Suppressor macrophage (primary cell): ENCODE results near the gene FBXL4.

Experiments used
- DNase-seq, 4 experiments: peaks; one replicate each; pipeline ENCODE4 v3.0.0-alpha.2; 2020 to 2022

The FBXL4 gene

GRCh38 chr6:98877250-98877649, 70.5 kb downstream of the FBXL4 start:
- DNase-seq = no peak

GRCh38 chr6:98875375-98875774, 72.4 kb downstream of the FBXL4 start:
- DNase-seq = no peak

DNA sequence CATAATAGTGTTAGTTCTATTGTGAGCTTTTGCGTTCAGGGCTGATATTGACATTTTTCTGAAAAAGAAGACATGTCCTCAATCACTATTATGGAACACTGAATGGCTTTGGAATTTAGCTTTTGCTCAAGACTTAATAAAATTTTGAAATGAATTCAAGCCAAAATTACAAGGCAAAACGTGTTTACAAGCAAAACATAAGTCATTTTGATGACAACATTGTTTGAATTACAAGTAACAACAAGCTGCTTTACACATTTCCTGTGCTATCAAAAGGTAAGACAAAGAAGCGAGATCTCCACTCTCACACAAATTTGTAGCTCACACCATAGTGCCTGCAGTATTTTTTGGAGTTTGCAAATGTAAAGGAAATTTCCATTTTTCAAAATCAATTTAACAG, 75.9 kb downstream of the FBXL4 start:
- DNase-seq = no peak

DNA sequence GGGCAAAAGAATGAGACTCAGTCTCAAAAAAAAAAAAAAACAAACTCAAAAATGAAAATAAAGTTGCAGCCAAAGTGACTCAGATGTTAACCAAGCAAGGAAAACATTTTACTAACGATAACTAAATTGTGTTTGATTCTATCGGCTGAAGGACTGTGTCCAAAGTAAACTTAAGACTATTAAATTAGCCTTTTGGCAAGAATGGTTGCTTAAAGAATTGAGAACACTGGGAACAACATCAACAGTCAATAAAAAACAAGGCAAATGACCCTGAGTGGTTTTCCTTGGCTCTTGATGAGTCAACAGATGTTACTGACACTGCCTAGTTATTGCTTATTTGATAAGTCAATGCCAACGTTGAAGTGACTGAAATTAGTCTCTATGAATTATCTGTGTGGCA, 76.7 kb downstream of the FBXL4 start:
- no peak for DNase-seq

GRCh38 chr6:98864497-98864896, 83.2 kb downstream of the FBXL4 start:
- no peak for DNase-seq

GRCh38 chr6:98848539-98849242, 99.1 kb downstream of the FBXL4 start:
- no peak for DNase-seq

GRCh38 chr6:98847779-98848538, 99.8 kb downstream of the FBXL4 start:
- peak in 1 of 4 experiments; percentile 22 for DNase-seq

DNA sequence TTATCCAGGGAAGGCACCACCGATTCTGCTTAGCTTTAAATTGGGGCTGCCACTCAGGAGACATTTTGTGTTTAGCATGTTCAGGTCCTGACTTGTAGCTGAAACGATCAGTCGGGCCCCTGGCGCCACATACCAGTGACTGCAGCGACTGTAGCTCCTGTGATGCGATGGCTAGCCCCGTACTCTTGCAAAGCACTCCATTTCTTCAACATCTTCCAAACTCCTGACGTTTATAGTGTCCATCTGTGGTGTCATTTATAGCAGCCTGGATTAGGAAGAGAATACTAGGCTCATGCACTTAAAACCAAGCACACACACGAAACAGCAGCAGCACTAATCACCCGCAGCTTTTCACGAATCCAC, 100.3 kb downstream of the FBXL4 start:
- DNase-seq = no peak

DNA sequence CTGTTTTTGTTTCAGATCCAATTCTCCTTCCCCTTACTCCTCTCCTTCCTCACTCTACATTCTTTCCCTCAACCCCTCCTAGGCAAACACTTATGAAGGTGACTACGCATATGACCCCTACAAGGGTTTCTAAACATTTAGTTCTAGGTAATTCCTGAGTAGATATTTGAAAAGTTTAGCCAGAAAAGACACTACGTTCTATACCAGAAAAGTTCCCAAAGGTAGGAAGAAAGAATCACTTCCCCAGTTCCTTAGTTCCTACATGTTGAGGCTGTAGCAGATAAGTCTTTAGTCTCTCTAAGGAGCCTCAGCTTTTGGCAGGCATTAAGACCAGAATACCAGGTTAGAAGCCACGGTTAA, 101.7 kb downstream of the FBXL4 start:
- DNase-seq = no peak

GRCh38 chr6:98845211-98846020, 102.3 kb downstream of the FBXL4 start:
- DNase-seq = peak; percentile 71 to 84 (median 77)

DNA sequence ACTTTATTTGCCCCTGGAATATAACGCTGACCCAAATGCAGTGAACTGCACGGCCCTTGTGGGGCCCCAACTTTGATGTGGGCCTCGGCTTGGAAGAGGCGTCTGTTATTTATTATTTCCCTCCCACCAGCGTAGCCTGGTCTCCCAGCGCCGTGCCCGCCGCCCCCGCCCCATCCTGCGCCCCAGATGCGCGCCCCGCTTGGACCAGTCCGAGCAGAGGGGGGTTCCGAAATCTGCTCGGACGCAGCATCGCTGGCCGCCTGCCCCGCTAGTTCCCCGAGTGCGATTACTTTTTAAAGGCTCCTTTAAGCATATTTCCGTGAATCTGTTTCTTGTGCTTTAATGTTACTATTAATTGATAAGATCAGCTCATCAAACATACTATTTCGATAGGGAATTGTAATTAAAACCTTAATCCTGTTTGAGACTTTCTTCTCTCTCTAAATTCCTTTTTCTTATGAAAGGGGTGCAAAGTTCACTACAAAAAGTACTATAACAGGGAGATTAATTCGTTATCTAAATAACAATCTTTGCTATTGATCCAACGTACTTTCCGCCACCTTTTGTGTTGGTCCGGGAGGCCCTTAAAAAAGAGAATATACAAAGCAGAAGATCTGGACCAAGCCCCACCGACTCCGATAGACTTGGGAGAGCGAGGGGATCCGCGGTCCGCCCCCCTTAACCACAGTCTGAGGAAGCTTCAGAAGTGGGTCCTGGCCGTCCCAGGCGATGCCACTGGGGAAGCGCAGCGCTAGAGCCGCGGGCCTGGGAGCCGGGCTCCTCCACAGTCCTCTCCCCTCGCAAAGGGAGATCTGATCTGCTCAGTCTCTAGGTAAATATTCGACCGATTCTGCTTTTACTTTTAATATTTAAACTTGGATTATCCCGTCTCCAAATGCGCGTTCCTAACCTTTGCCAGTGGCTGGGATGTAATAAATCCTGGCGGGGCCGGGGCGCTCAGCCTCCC, 103.2 kb downstream of the FBXL4 start:
- no peak for DNase-seq

- DNase-seq = no peak
These were observed 104.2 kb downstream of the FBXL4 start for GRCh38 chr6:98843271-98844243.

DNA sequence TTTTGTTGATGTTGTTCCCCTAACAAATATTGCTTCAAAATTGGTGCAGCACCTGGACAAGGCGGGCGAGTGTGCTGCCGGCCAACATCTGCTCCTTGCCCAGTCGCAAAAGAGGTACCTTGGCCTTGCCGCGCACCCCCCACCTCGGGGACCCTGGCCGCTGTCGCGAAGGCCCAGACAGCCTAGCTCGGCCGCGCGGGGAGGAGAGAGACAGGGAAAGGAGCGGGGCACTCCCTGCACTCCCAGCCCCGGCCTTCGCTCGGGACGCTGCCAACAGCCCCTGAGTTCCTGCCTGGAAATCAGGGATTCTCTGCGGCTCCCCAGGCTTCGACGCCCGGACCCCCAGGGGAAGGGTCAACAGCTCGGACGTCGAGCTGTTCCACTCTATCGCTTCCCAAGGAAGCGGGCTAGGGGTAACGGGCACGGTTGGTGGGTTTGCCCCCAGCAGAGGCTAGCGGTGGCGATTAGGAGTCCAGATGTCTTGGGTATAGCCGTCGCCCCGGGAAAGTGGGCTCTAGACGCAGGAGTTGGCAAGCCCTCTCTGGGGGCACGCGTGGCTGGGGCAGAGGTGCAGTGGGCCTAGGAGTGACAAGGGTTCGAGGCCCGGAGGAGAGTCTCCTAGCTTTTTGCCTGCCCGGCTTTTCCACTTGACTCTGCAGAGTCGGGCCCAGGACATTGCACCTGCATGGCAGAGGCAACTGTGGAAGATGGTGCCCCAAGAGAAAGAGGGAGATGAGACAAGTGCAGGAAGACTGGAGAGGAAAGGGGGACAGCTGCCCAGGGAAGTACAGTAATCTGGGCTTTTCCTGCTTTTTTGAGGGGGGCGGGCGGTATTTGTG, 105.2 kb downstream of the FBXL4 start:
- DNase-seq = no peak

DNA sequence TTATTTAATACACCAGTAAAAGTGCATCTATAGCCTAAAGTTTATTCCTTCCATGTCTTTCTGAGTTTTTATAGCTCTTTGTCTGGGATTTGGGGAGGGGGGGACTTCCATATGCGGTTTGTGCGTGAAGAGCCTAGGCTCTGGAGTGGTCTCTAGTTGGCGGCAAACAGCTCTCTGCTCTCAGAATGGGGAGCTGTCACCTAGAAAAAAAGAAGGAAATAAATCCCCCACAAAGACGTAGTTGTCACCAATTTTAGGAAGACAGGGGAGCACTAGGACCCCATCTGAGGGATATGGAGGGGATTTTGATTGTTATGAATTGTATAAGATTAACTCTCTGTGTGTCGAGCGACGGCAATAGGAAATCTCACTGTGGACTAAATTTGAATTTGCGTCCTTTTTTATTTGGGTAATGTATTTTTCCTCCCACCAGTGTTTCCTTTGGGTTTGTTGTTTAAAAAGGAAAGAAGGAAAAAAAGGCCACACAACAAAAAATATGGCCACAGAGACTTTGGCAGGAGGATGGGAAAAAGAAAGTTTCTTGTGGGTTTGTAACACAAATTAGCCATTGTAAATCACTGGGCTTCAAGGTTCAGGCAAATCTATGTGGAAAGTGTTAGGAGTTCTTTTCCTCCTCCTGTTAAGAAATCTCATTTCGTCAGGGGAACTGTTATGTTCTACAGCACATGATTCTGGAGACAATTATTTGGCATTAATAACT, 106.0 kb downstream of the FBXL4 start:
- DNase-seq = no peak

DNA sequence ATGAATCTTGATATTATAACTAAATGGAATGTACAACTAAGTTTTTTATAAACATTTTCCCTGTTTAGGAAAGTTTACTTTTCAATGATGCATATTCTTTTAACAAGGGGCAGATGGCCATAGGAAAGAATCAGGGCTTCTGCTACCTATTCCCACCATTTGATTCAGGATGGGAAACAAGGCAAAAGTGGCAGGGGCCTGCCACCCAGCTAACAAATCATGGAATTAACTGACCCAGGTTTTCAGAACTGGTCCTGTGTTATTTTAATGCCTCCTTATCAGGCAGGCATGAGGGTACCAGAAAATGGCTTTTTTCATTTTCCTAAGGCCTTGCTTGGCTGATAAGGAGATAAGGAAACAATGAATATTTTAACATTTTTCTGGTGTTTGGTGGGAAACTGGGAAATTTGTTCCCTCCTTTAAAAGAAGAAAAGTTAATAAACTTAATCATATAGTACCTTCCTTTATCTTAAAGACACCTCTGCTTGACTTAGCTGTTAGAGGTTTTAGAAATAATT, 106.7 kb downstream of the FBXL4 start:
- no peak for DNase-seq

DNA sequence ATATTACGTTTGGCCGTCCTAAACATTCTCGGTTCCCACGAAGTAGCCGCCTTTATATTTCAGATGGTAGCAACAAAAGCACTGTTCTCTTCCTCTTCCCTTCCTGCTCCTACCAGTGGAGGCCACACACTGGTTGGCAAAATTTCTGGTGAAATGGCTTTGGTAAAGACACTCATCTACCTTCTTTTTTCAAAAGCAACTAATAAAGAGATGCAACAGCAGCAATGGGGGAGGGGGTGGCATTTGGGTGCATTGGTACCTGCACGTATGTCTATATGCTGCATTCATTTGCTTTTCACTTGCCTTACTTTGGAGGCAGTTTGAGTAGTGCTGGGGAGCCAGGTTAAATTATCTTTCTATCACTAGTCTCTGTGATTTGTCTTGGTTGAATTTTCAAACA, 107.4 kb downstream of the FBXL4 start:
- DNase-seq = no peak

DNA sequence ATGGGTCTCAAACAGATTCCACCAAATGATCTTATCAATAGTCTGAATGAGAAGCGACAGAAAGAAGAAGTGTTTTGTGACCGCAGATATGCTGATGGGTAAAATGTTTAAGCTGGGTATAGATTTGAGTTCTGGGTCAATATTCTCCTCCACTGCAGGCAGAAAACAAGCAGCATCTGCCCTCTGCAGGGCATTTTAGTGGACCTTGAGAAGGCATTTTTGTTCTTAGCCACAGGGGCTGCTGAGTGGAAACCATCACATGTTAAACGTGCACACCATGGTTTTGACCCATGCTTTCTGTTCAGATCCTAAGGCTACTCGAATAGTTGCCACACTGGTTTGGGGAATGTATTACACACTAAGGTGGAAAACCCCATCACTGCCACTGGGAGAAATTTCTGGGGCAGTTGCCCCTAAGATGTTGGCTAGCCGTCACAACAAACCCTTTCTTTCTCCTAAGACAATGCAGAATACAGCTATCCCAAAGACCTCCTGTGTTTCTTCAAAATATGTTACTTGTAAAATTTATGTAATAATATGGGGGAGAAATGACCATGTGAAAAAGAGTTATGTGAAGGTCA, 107.9 kb downstream of the FBXL4 start:
- DNase-seq = no peak

- DNase-seq = no peak
These were observed 108.8 kb downstream of the FBXL4 start for GRCh38 chr6:98838975-98839374.

DNA sequence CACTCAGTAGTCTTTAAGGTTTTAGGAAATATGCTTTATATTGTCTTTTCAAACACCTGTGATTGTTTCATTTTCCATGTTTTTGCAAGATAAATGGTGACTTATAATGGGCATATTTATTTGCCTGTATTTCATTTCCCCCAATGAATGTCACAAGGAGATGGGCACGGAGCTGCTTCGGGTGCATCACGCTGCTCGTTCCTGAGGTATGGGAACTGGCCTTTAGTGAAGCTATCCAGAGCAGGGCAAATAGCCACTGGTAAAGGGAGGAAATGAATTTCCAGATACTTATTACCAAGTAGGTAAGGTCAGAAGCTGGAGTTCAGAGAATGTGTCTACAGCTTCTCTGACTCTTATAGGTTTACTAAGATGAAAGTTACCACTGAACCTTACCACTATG, 109.7 kb downstream of the FBXL4 start:
- DNase-seq = no peak
